ENCODE results near the gene PEX5L.

DNA sequence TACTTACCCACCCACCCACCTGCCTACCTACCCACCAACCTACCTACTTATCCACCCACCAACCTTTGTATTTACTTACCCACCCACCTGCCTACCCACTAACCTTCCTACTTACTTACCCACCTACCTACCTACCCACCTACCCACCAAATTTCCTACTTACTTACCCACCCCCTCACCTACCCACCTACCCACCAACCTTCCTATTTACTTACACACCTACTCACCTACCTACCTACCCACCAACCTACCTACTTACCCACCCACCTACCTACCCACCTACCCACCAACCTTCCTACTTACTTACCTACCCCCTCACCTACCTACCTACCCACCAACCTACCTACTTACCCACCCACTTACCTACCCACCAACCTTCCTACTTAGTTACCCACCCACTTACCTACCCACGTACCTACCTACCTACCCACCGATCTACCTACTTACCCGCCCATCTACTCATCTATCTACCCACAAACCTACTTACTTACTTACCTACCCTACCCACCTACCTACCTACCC is 204.3 kb downstream of the PEX5L start:
- TF ChIP-seq, protein P1, sequence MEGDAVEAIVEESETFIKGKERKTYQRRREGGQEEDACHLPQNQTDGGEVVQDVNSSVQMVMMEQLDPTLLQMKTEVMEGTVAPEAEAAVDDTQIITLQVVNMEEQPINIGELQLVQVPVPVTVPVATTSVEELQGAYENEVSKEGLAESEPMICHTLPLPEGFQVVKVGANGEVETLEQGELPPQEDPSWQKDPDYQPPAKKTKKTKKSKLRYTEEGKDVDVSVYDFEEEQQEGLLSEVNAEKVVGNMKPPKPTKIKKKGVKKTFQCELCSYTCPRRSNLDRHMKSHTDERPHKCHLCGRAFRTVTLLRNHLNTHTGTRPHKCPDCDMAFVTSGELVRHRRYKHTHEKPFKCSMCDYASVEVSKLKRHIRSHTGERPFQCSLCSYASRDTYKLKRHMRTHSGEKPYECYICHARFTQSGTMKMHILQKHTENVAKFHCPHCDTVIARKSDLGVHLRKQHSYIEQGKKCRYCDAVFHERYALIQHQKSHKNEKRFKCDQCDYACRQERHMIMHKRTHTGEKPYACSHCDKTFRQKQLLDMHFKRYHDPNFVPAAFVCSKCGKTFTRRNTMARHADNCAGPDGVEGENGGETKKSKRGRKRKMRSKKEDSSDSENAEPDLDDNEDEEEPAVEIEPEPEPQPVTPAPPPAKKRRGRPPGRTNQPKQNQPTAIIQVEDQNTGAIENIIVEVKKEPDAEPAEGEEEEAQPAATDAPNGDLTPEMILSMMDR (IDR thresholded peaks at IDR 0.05) = no peak
- no peak for TF ChIP-seq POLR2A (IDR thresholded peaks at IDR 0.05)
